Measurements from ENCODE around the gene IFNA16. TPM values are rescaled to one million over a fixed set of nuclear protein-coding genes. Genes with fewer than 3 reads are reported as not detected.
"Not testable (repeated sequence)": the region's sequence is repeated elsewhere in the genome, so short reads cannot be mapped to it uniquely, and the experiment has no call there.

Gene IFNA16
- total RNA-seq, 2 experiments from 2014 or later = not detected

- ChIA-PET POLR2A (no interaction called here), CTCF (ENCODE audit: unreplicated experiment) (no interaction called here)
- intact Hi-C loops (cut with micrococcal nuclease; ENCODE audit: unreplicated experiment) = no loop called here
Observed at GRCh38 chr9:21210311-21210710, 6.8 kb downstream of the IFNA16 start.

GRCh38 chr9:21207043-21207442 lies 10.1 kb downstream of the IFNA16 start, which contains the start of gene IFNA10:
IFNA10 (minus strand) TSS chr9:21207143; CDS start chr9:21207097, 46 bp downstream.
- intact Hi-C loops (cut with micrococcal nuclease; ENCODE audit: unreplicated experiment); H2AFZ ChIP-seq (ENCODE audit: low read length); H3K4me3 ChIP-seq (ENCODE audit: low read depth, low read length, poor library complexity, severe bottlenecking); H4K20me1 ChIP-seq (ENCODE audit: insufficient read depth, low read length); BruUV-seq (replicated peaks); CTCF ChIA-PET (ENCODE audit: unreplicated experiment); H3K79me2 ChIP-seq (ENCODE audit: insufficient read depth, low read depth, low read length); H3K4me2 ChIP-seq (ENCODE audit: low read length); H3K36me3 ChIP-seq (ENCODE audit: insufficient read depth, low read length); H3K9me2 ChIP-seq (ENCODE audit: insufficient read depth, low read length); H3K4me1 ChIP-seq (ENCODE audit: insufficient read depth, low read length, poor library complexity, severe bottlenecking); H3K9me3 ChIP-seq (ENCODE audit: low read length); DNase-seq (ENCODE audit: low spot score); H3K27ac ChIP-seq (ENCODE audit: low read depth, low read length, poor library complexity, severe bottlenecking): not testable (repeated sequence)
- POLR2A ChIA-PET = interaction anchor here (0.6 to 0.7 kb wide), 3 partner anchors 328 to 1478 kb away, joined by 3 to 5 read pairs (median 3); no protein-coding TSS in a partner anchor

More at GRCh38 chr9:21210311-21210710, 6.8 kb downstream of the IFNA16 start:
- Histone ChIP-seq H3K36me3 (ENCODE audit: insufficient read depth, low read length) (no peaks in the 10 kb centered on the region), H3K4me2 (ENCODE audit: low read length) (no peak overlapping the region), H3K27ac (ENCODE audit: low read depth, low read length, poor library complexity, severe bottlenecking) (no peak overlapping the region), H2AFZ (ENCODE audit: low read length) (no peak overlapping the region), H4K20me1 (ENCODE audit: insufficient read depth, low read length) (no peaks in the 10 kb centered on the region), H3K4me1 (ENCODE audit: insufficient read depth, low read length, poor library complexity, severe bottlenecking) (no peaks in the 10 kb centered on the region), H3K9me2 (ENCODE audit: insufficient read depth, low read length) (no peaks in the 10 kb centered on the region), H3K9me3 (ENCODE audit: low read length) (no peaks in the 10 kb centered on the region), H3K79me2 (ENCODE audit: insufficient read depth, low read depth, low read length) (no peaks in the 10 kb centered on the region), H3K4me3 (ENCODE audit: low read depth, low read length, poor library complexity, severe bottlenecking) (no peak overlapping the region)
- no peak for DNase-seq (ENCODE audit: low spot score)
- TF ChIP-seq EZH2phosphoT487 (IDR thresholded peaks at IDR 0.05; ENCODE audit: borderline replicate concordance, low read depth, low read length) = no peak
- TF ChIP-seq, protein P1, sequence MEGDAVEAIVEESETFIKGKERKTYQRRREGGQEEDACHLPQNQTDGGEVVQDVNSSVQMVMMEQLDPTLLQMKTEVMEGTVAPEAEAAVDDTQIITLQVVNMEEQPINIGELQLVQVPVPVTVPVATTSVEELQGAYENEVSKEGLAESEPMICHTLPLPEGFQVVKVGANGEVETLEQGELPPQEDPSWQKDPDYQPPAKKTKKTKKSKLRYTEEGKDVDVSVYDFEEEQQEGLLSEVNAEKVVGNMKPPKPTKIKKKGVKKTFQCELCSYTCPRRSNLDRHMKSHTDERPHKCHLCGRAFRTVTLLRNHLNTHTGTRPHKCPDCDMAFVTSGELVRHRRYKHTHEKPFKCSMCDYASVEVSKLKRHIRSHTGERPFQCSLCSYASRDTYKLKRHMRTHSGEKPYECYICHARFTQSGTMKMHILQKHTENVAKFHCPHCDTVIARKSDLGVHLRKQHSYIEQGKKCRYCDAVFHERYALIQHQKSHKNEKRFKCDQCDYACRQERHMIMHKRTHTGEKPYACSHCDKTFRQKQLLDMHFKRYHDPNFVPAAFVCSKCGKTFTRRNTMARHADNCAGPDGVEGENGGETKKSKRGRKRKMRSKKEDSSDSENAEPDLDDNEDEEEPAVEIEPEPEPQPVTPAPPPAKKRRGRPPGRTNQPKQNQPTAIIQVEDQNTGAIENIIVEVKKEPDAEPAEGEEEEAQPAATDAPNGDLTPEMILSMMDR (conservative IDR thresholded peaks at IDR 0.05; ENCODE audit: low read length) = no peak
- no TSS peak for BruUV-seq (replicated peaks)

DNA sequence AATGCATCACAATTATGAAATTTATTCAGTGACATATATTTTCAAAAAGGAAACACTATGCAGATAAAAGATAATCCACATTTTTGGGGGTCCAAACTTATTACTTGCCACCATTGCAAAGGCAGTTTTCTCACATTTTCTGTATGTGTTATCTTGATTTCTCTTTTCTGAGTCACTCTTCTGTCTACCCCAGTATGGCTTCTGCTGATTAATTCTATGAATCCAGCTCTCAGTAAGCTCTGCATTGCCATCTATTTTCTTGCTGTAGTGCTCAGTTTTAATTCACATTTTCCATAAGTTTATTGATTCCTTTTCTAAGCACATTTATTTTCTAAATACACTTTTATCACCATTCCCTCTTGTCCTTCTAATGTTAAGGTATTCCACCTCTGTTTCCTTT lies 11.9 kb downstream of the IFNA16 start:
- ChIA-PET POLR2A (no interaction called here), CTCF (ENCODE audit: unreplicated experiment) (no interaction called here)
- DNase-seq (ENCODE audit: low spot score) = no peak
- intact Hi-C loops (cut with micrococcal nuclease; ENCODE audit: unreplicated experiment) = no loop called here
- H3K79me2 ChIP-seq (ENCODE audit: insufficient read depth, low read depth, low read length) = no peaks in the 10 kb centered on the region
- no peak overlapping the region for H3K27ac ChIP-seq (ENCODE audit: low read depth, low read length, poor library complexity, severe bottlenecking)
- H3K4me1 ChIP-seq (ENCODE audit: insufficient read depth, low read length, poor library complexity, severe bottlenecking) = no peaks in the 10 kb centered on the region
- H3K36me3 ChIP-seq (ENCODE audit: insufficient read depth, low read length) = no peaks in the 10 kb centered on the region
- no peak overlapping the region for H3K4me2 ChIP-seq (ENCODE audit: low read length)
- no TSS peak for BruUV-seq (replicated peaks)
- H3K9me3 ChIP-seq (ENCODE audit: low read length) = no peaks in the 10 kb centered on the region
- TF ChIP-seq, protein P1 (conservative IDR thresholded peaks at IDR 0.05; ENCODE audit: low read length) = no peak
- no peak for TF ChIP-seq EZH2phosphoT487 (IDR thresholded peaks at IDR 0.05; ENCODE audit: borderline replicate concordance, low read depth, low read length)
- H2AFZ ChIP-seq (ENCODE audit: low read length) = no peak overlapping the region
- H3K9me2 ChIP-seq (ENCODE audit: insufficient read depth, low read length) = no peaks in the 10 kb centered on the region
- H3K4me3 ChIP-seq (ENCODE audit: low read depth, low read length, poor library complexity, severe bottlenecking) = no peak overlapping the region
- no peaks in the 10 kb centered on the region for H4K20me1 ChIP-seq (ENCODE audit: insufficient read depth, low read length)

- POLR2A ChIA-PET = interaction anchor here (0.6 to 1.5 kb wide), 3 partner anchors 16 to 1814 kb away, joined by 3 to 4 read pairs (median 3); no protein-coding TSS in a partner anchor
- H3K9me2 ChIP-seq (ENCODE audit: insufficient read depth, low read length); DNase-seq (ENCODE audit: low spot score); intact Hi-C loops (cut with micrococcal nuclease; ENCODE audit: unreplicated experiment); H3K4me1 ChIP-seq (ENCODE audit: insufficient read depth, low read length, poor library complexity, severe bottlenecking); H3K36me3 ChIP-seq (ENCODE audit: insufficient read depth, low read length); H3K79me2 ChIP-seq (ENCODE audit: insufficient read depth, low read depth, low read length); H3K27ac ChIP-seq (ENCODE audit: low read depth, low read length, poor library complexity, severe bottlenecking); H3K4me3 ChIP-seq (ENCODE audit: low read depth, low read length, poor library complexity, severe bottlenecking); CTCF ChIA-PET (ENCODE audit: unreplicated experiment); H2AFZ ChIP-seq (ENCODE audit: low read length); H3K4me2 ChIP-seq (ENCODE audit: low read length); H3K9me3 ChIP-seq (ENCODE audit: low read length); BruUV-seq (replicated peaks); H4K20me1 ChIP-seq (ENCODE audit: insufficient read depth, low read length): not testable (repeated sequence)
Observed at GRCh38 chr9:21202105-21202504, 15.0 kb downstream of the IFNA16 start, which contains the start of gene IFNA7. IFNA7 (minus strand) TSS chr9:21202205; CDS start chr9:21202165, 40 bp downstream.

Measured in OCI-LY7 (cell line).